Left lobe of liver (tissue), 2 donors: ENCODE data around the gene SLC26A9. TPM values are rescaled to one million over a fixed set of nuclear protein-coding genes. Genes with fewer than 3 reads are reported as not detected.

Experiments used
- ATAC-seq: fragments of 200-7000 bp; cut with Tn5 transposase; one replicate; pipeline ENCODE4 v1.9.1; 2020; ENCODE audit warnings: mild to moderate bottlenecking, moderate library complexity
- DNase-seq: peaks from one replicate; pipeline ENCODE4 v3.0.0-alpha.2; 2020; ENCODE audit warnings: low spot score
- total RNA-seq: library from RNA; stranded (reverse); gene quantifications from one replicate; pipeline ENCODE4 v1.2.1, GENCODE V29; 2021
- donor health status: DM: no; HTN: no; CAD: no; lungs with moderate emphysema.
- donor health status: DM: no; HTN: yes; CAD: no.

SLC26A9 gene, protein sequence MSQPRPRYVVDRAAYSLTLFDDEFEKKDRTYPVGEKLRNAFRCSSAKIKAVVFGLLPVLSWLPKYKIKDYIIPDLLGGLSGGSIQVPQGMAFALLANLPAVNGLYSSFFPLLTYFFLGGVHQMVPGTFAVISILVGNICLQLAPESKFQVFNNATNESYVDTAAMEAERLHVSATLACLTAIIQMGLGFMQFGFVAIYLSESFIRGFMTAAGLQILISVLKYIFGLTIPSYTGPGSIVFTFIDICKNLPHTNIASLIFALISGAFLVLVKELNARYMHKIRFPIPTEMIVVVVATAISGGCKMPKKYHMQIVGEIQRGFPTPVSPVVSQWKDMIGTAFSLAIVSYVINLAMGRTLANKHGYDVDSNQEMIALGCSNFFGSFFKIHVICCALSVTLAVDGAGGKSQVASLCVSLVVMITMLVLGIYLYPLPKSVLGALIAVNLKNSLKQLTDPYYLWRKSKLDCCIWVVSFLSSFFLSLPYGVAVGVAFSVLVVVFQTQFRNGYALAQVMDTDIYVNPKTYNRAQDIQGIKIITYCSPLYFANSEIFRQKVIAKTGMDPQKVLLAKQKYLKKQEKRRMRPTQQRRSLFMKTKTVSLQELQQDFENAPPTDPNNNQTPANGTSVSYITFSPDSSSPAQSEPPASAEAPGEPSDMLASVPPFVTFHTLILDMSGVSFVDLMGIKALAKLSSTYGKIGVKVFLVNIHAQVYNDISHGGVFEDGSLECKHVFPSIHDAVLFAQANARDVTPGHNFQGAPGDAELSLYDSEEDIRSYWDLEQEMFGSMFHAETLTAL
- 0.05 TPM for total RNA-seq

DNA sequence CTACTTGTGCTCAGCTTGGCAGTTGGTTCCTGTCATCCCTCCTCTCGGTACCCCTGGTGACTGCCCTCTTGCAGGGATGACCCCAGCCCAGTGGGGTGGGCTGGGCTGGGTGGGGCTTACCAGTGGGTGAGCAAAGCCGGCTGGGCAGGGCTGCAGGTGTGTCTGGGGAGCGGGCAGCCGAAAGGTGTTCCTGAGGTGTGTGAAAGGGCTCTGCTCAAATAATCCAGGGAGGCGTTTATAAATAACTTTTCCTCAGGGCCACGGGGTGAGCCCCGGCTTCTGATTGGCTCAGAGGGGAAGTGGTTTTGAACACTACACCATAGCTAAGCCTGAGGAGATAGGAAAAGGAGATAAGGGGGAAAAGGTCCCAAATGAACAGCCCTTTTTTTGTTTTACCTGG is at the start of gene SLC26A9:
Gene SLC26A9 (minus strand): TSS at position 212 of the 400 bp plus-strand sequence. CDS start 7,636 bp downstream, outside the sequence.
- ATAC-seq (no peak), DNase-seq (no peak)

DNA sequence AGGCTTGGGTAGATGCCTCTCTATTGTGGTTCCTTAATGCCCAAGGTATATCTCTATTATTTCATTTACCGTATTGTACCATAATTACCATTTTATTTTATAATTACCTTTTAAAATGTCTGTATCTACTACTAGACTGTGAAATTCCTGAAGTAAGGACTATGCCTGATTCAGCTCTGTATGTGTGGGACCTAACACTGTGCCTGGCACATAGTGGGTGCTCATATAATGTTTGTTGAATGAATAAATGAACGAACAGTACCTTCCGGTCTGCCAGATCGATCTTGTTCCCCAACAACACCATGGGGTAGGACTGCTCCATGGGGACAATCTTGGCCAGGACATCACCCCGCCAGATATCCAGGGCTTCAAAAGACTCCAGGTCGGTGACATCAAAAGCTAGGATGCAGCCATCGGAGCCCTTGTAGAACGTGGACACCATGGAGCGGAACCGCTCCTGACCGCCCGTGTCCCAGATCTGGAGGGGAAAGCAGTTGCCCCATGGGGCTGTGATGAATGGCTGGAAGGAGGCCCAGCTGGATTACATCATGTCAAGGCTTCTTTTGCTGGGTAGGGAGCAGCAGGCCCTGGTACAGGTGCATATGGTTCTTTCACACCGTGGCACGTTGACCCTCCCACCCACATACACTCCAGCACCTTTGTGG is 49.1 kb upstream of the SLC26A9 start:
- ATAC-seq (no peak), DNase-seq (no peak)

DNA sequence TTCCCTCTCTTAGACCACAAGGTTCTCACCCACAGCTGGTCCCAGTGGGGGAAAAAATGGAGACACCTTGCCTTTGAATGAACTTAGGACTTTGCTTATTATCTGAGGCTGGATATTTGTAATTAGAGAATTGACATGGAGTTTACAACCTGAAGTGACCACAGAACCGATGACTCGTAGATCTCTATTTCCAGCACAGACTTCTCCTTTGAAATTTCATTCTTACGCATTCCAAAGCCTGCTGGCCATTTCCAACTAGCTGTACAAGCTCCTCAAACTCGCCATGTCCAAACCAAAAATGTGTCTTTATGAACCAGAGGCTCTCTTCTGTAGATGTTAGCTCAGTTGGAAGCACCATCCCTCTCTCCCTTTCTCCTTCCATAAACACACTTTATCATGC is 48.0 kb upstream of the SLC26A9 start:
- DNase-seq (no peak), ATAC-seq (no peak)

DNA sequence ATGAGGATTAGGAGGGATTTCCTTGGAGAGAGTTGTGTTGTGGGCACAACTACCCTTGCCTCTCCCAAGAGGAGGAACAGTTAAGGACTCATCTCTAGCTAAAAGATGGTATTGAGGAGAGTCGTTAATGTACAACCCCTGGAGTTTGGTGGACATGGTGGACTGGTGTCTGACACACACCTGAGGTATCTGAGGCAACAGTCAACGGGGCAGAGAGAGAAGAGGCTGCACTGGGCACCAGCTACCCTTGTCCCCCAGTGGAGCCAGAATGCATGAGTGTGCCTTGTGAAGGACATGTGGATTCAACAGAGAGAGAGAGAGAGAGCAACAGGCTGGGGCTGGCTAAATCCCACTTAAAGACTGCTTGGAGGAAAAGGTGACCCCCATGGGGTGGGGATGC is 47.0 kb upstream of the SLC26A9 start:
- ATAC-seq, result no peak
- DNase-seq, result no peak

DNA sequence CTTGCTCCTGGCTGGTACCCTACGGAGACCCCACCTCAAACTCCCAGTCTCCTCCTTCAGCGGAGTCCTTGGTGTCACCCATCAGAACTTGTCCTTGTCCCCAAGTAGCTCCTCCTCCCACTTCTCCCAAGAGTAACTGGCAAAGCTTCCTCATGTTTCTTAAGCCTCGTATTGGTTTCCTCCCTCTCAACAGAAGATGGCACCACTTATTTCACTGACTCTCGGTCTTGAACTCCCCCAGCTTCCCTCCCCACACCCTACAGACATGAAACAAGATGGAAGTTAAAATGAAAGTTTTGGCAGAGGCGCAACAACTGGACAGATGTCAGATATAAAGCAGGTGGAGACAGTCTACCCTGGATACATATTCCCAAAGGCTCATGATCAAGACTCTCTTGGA is 46.5 kb upstream of the SLC26A9 start:
- ATAC-seq (no peak), DNase-seq (no peak)

DNA sequence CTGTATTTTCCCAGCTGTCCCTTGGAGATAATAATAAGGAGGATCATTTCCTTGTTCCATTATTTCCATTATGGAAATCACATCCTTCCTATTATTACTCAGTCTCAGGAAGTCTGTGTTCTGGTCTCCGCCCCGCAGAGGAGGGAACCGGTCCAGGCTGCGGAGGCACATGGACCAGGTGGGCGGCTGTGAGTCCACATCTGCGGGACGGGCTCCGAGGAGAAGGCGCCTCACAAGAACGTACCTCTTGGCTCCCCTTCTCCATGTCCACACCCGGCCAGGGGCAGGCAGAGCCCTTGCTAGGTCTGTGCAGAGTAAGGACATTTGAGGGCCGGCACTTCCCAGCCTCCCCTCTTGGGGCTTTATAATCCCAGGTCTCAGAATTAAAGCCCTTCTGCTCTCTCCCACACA is 45.3 kb upstream of the SLC26A9 start:
- DNase-seq, result no peak

DNA sequence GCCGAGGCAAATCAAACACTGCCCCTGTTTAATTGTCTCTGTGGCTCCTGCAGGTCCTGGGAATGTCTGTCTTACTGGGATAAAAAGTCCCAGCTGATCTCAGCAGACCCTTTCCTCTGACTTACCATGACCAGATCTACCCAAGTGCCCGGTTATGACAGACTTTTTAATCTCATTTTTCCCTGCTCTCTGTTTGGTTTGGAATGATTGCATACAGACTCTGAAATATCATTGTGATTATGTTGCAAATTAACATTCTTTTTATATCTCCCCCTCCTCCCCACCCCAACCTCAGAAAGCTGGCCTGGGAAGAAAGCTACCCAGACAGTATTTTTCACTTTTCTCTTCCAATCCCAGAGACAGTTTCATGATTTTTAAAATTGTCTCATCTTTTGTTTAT is 43.6 kb upstream of the SLC26A9 start:
- DNase-seq (no peak), ATAC-seq (no peak)

More for the DNA sequence above, 45.3 kb upstream of the SLC26A9 start:
- ATAC-seq, result no peak

DNA sequence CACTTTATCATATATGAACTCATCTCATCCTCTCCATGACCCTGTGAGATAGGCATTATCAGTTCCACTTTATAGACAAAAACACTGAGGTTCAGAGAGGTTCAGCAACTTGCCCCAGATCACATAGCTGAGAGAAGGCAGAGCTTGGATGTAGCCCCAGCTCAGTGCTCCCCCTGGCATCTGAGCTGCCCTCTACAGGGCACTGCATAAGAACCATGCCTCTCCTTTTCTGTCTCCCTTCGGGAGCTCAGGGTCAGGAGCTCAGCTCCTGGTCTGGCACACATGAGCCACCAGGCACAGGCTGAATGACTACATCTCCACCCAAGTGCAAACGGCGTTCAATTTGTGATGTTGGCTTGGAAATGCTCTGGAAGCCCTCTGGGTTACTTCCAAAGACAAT is 43.0 kb upstream of the SLC26A9 start:
- no peak for DNase-seq
- peak; percentile 15 for ATAC-seq

DNA sequence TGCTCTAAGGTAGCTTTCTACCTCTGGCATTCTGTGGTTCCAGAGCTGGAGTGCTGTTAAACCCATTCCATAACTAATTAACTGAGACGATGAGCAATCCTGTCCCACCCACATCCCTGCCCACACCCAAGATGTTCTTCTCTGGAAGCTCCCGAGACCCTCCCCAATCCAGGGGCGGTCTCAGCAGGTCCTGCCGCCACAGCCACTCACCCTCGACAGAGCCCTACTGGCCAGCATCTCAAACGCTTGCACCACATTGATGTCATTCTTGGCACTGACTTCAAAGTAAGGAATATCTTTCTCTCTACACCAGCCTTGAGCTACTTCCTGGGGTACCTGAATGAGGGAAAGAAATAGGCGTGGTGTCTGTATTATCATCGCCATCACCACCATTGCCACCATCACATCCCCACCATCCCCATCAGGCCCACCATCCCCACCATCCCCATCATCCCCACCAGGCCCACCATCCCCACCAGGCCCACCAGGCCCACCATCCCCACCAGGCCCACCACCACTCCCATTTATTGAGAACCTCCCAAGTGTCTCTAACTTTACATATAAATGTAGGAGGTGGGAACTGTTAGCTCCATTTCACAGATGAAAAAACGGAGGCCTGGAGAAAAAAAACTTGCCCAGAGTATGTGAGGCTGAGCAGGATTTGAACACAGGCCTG is 42.2 kb upstream of the SLC26A9 start:
- DNase-seq (no peak), ATAC-seq (no peak)

DNA sequence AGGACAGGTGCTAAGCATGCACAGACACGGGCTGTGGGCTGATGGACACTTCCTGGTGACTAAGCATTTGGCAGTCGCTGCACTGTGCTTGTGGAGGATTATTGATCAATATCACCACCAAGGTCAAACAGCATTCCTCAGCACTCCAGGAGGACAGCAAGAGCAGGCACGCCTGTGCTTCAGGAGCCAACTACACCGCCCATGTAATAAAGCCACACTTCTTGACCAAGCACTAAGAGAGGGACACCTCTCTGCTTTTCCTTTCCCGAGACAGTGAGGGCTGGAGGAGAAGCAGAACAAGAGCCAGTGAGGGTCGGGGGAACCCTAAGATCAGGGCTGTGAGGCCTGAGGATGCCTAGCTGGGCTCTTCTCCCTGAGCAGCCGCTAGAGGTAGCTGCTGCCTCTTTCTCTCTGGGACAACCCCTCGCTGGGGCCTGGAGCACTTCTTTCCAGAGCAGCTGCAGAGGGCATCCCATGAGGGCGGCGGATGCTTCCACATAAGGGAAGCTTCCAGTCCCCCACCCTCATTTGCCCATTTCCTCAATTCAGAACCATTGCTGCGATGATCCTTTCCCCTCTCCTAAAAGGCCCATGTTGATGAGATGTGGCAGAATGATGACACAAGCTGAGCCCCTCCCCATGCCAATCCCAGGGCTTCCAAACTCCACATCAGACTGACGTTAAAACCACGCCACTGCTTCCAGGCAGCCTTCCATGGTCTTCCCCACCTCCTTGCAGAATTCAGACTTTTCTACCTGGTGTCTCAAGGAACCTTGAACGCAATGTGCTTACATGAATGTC is 40.9 kb upstream of the SLC26A9 start:
- DNase-seq, result peak; percentile 58
- peak; percentile 95 for ATAC-seq

DNA sequence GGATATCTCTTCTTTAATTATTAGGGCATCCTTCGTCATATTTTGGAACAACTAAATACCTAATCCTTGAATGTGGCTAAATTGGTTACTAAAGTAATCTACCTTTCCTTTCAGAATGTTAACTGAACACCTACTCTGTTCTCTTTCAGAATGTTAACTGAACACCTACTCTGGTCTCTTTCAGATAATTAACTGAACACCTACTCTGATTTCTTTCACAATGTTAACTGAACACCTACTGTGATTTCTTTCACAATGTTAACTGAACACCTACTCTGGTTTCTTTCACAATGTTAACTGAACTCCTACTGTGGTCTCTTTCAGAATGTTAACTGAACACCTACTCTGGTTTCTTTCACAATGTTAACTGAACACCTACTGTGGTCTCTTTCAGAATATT is 38.0 kb upstream of the SLC26A9 start:
- ATAC-seq (no peak), DNase-seq (no peak)

DNA sequence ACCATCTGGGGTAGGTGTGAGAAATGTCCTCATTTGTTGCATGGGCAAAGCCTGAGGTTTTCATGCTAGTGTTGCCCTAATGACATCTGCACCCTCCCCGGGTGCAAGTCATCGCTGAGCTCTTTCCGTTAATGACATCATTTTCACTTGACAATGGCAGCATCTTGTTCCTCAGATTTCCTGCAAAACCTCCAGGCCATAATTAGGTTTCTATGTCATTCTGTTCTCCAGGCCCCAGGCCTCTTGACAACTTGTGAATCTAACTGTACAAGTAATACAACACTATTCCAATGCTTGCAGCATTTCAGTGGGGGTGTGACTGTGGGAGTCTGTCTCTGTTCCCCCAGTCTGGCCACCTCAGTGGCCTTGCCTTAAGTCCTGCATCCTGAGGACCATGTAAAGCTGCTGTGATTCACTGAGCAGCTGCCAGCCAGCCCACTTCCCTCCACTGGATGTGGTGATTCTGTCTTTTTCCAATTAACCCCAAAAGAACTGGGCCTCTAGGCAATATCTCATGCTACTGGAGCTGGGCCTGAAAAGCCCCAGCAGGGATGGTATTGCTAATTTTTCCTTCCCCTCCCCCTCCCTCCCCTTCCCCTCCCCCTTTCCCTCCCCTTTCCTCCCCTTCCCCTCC is 37.1 kb upstream of the SLC26A9 start:
- ATAC-seq (no peak), DNase-seq (no peak)

DNA sequence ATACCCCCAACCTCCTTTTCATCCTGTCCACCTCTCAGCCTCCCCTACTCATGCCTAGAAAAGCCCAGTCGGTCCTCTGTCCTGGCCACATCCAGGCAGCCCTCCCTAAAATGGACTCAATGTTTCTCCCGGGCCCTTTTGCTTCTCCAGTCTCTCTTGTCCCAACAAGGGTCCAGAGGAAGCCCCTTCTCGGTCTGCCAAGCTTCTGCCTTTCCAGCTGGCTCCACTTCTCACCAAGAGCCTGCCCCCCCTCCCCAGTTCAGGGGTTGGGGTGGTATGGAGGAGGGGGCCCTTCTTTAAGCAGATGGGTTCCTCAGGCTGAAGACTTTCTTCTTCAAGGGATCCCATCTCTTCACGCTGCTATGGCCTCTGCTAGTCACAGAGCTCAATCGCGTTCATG is 36.0 kb upstream of the SLC26A9 start:
- no peak for DNase-seq
- no peak for ATAC-seq

DNA sequence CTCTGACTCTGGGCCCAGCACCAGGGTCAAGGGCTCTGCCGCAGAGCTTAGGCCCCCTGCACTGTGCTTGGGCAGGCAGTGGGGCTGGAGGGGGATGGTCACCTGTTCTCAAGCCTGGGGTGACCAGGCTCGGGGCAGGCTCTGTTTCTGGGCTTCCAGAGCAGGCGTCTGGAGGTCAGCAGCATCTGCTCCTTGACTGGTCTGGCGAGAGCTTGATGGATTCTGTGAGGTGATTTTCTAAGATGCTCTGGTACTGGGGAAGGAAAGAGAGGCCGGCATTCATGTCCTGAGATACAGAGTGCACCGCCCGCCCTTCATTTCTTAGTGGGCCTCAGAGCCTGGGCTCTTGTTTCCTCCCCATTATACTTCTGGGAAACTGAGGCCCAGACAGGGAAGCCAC is 35.4 kb upstream of the SLC26A9 start:
- DNase-seq, result no peak
- ATAC-seq, result no peak

DNA sequence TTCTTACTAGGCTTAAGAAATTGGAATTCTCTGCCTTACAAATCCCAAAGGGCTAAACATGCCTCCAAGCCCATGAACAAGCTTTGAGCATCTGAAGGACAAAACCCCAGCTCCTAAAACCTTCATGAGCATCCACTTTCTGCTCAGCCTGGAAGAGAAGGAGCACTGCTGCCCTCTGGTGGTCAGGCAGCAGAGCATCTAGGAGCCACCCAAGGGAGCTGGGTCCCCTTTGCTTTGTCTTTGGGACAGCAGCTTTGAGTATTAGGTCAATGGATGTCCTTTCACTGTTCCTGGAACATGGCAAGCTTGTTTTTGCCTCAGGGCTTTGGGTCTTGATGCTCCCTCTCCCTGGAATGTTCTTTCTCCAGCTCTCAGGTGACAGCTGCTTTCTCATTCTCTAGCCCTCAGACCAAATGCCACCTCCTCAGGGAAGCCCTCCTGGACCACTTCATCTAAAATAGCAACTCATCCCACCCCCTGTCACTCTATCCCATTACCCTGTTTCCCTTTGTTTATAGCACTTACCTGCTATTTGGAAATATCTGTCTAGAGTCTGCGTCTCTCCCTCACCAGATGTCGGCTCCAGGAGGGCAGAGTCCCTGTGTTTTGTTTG is 34.3 kb upstream of the SLC26A9 start:
- ATAC-seq (peak; percentile 94), DNase-seq (peak; percentile 72)

DNA sequence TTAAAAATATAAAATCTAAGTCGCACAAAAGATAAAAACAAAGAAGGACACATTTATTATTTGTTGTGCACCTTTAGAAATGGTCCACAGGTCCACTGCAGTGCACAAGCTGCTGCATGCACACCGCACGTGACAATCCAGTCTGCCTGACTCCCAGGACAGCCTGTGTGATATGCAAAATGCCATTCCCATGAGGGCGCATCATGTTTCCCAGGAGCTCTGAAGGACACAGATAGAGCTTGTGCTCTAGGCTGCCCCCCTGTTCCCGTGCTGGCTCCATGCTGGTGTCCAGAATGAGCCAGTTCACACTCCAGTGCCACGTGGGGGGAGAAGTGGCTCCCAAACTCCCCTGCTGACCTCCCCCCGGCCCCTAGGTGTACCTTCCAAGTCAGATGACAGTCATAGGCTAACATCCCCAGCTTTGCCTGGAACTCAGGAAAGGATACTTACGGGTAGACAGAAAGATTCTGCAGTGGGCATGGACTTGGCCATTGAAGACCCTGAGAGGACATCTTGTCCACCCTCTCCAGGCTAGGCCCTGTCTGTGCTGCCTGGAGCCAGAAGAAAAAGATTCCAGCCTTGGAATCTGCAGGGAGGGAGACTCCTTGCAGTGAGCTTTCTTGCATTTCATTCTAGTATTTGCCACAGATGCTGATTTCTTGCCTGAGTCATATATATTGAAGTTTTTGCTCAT is 33.6 kb upstream of the SLC26A9 start:
- ATAC-seq (no peak), DNase-seq (no peak)

DNA sequence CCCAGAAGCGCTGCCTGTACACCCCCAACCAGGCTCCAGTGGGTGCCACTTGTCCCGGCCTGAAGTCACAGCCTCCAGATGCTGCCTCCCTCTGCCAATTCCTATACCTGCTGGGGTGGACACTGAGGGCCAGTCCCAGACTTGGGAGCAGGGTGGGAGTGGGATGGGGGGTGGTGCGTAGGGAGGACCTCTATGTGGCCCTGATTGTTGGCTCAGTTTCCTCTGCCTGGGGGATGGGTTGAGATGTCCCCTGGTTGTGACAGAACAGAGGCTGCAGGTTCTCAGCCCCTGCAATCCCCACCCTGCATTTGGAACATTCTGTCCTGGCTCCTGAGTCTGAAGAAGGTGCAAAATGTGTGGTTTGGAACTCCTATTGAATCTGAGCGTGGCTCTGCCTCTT is 32.8 kb upstream of the SLC26A9 start:
- DNase-seq, result no peak
- ATAC-seq, result no peak

DNA sequence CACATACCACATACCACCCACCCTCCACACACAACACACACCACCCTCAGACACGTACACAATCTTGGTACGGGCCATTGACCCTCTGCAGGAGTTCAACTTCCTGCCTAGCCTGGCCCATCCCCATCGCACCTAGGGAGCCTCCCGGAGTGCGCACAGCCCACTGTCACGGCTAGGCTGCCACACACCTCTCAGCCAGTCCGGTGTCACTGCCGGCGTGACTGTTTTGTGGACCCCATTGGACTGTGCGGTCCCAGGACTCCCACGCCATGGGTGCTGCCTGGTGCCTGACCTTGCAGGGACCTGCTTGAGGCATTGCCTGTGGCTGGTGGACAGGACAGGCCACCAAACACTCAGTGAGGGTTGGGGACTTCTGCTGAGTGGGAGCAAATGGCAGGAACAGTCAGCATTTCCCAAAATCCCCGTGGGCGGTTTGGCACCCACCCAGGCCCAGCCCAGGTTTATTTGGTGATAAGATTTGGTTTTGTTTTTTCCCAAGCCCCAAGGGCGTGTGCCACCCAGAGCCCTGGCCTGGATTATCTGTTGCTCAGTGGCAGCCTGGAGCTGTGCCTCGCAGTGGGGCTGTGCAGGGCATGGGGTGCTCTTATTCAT is 32.2 kb upstream of the SLC26A9 start:
- ATAC-seq (no peak), DNase-seq (no peak)
